T-cell (primary cell): Measurements from ENCODE around the gene EHBP1L1. TPM values are rescaled to one million over a fixed set of nuclear protein-coding genes. Genes with fewer than 3 reads are reported as not detected.

Experiments used
- ATAC-seq, 4 experiments: fragments of 200-7000 bp in 3 of 4; fragments of 150-1000 bp in 1 of 4; cut with Tn5 transposase; replicated peaks in 1 of 4; 1 replicate in 3 of 4; 2 replicates in 1 of 4; pipeline ENCODE4 v1.10.0; 2021; ENCODE audit warnings: moderate library complexity in 3 of 4, mild to moderate bottlenecking in 2 of 4, moderate number of reproducible peaks in 1 of 4
- CTCF ChIA-PET, 2 donors: fragments of 300-600 bp; sonication (Branson Sonifier 250); formaldehyde crosslinking; loops; one replicate each; lab custom pipeline; 2022; ENCODE audit warnings: antibody characterized with exemption in 2 of 2; lab: Charles Lee
- POLR2A ChIA-PET, 2 donors: fragments of 300-600 bp; sonication (Branson Sonifier 250); formaldehyde crosslinking; loops; one replicate each; lab custom pipeline; 2022; ENCODE audit warnings: antibody characterized with exemption in 2 of 2; lab: Charles Lee
- DNase-seq, 35 experiments: peaks; one replicate each; pipeline versions ENCODE4 v3.0.0 to v3.0.0-alpha.2; 2013 to 2023
- H3K27ac ChIP-seq: one replicate; pipeline ENCODE4 v1.5.1; 2013; ENCODE audit warnings: low read length
- H3K27me3 ChIP-seq, 2 experiments: replicated peaks in 1 of 2; 1 replicate in 1 of 2; 2 replicates in 1 of 2; pipeline versions ENCODE4 v1.6.1 to v1.7.0; 2013; ENCODE audit warnings: low read length in 1 of 2, mixed read lengths in 1 of 2; ENCODE audit not compliant: control insufficient read depth in 2 of 2, insufficient read depth in 2 of 2; ENCODE audit errors: extremely low read depth in 1 of 2
- H3K36me3 ChIP-seq, 2 donors: 1 replicate in 1 of 2; 2 replicates in 1 of 2; pipeline versions ENCODE4 v1.6.1 to v1.7.0; 2013; ENCODE audit warnings: low read length in 1 of 2; ENCODE audit not compliant: control insufficient read depth in 2 of 2, insufficient read depth in 1 of 2; ENCODE audit errors: extremely low read depth in 1 of 2
- H3K4me1 ChIP-seq, 2 experiments: 1 replicate in 1 of 2; 2 replicates in 1 of 2; pipeline versions ENCODE4 v1.6.1 to v1.7.0; 2013; ENCODE audit warnings: low read length in 2 of 2, mixed read lengths in 1 of 2; ENCODE audit not compliant: insufficient read depth in 2 of 2, control insufficient read depth in 1 of 2; ENCODE audit errors: extremely low read depth in 1 of 2
- H3K4me3 ChIP-seq, 2 donors: 1 replicate in 1 of 2; 2 replicates in 1 of 2; pipeline versions ENCODE4 v1.5.1 to v1.7.0; 2013; ENCODE audit warnings: mild to moderate bottlenecking in 2 of 2, low read length in 1 of 2, moderate library complexity in 1 of 2; ENCODE audit not compliant: control insufficient read depth in 1 of 2; ENCODE audit errors: extremely low read depth in 1 of 2
- H3K9me3 ChIP-seq: 2 replicates; pipeline ENCODE4 v1.7.0; 2013
- H3K27ac Mint-ChIP-seq, 2 donors: one replicate each; pipeline ENCODE4 v1.8.0; 2020 to 2021; ENCODE audit warnings: mild to moderate bottlenecking in 2 of 2, mixed read lengths in 2 of 2
- H3K27me3 Mint-ChIP-seq, 2 donors: one replicate each; pipeline ENCODE4 v1.8.0; 2021 to 2022; ENCODE audit warnings: mixed read lengths in 2 of 2
- H3K36me3 Mint-ChIP-seq: one replicate; pipeline ENCODE4 v1.8.0; 2021; ENCODE audit warnings: mixed read lengths
- H3K4me1 Mint-ChIP-seq, 3 donors: one replicate each; pipeline ENCODE4 v1.8.0; 2020 to 2022; ENCODE audit warnings: mixed read lengths in 3 of 3, mild to moderate bottlenecking in 1 of 3
- H3K4me3 Mint-ChIP-seq, 3 donors: one replicate each; pipeline ENCODE4 v1.8.0; 2020 to 2022; ENCODE audit warnings: mild to moderate bottlenecking in 3 of 3, mixed read lengths in 3 of 3, moderate library complexity in 3 of 3
- H3K9me3 Mint-ChIP-seq, 3 donors: one replicate each; pipeline ENCODE4 v1.8.0; 2020 to 2022; ENCODE audit warnings: mixed read lengths in 3 of 3
- WGBS: methylation state at CpG from one replicate; pipeline ENCODE4 v1.1.5; 2013; ENCODE audit warnings: missing lambda C conversion rate; ENCODE audit not compliant: insufficient coverage; 5-methylcytosine and 5-hydroxymethylcytosine counted together
- total RNA-seq, 35 experiments: library from RNA in 6 of 35; stranded (reverse) in 6 of 35; fragments of 120-200 nt in 1 of 35; gene quantifications; one replicate each; pipeline versions ENCODE4 v1.2.1 to v1.2.4 and lab custom pipeline; 2013 to 2026

EHBP1L1 gene
- total RNA-seq, 5 donors from 2014 or later (not counting 1 experiment from before 2014, with no cell fraction given) = 115 to 170 (median 150) TPM

DNA sequence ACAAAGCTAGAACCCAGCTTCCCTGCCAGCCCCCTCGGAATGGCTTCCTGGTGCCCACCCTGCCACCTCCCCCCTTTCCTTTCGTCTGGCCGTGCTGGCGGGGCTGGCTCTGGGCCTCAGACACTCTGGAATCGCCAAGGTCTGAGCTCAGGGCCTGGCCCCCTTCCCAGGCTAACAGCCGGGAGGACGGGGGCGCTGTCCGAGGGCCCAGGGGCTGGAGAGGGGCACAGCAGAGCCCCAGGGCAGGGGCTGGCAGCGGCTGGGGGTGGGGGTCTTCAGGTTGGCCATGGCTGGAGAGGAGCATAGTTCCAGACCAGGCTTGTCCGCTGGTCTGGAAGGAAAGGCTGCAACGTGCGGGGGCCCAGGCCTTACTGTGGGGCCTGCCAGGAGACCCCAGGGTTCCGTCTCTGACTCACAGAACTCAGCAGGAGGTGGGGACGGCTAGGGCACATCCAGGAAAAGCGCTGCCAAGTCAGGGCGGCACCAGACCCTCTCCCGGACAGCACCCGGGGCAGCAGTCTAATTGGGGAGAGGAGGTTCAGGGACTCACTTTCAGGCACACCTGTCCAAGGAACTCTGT is 16.8 kb upstream of the EHBP1L1 start:
- CTCF ChIA-PET = interaction anchor here (0.5 to 1.0 kb wide), 2 partner anchors 11 to 28 kb away, joined by 3 to 7 read pairs; partner anchors contain the start of gene ZNRD2 (in 1 of the 2)
- Mint-ChIP-seq H3K4me1 (peaks cover 60 to 67% (median 65%) of the 10 kb centered on the region in 3 donors), H3K9me3 (no peaks in the 10 kb centered on the region), H3K36me3 (no peaks in the 10 kb centered on the region), H3K27me3 (no peaks in the 10 kb centered on the region), H3K27ac (peak overlapping the region; percentile 83 to 86), H3K4me3 (peak overlapping the region; percentile 62 to 91 (median 64))
- no peak for DNase-seq
- Histone ChIP-seq H3K9me3 (no peaks in the 10 kb centered on the region), H3K4me3 (peak overlapping the region; percentile 55 to 58), H3K4me1 (peaks cover 19 to 72% of the 10 kb centered on the region in 2 experiments), H3K36me3 (no peaks in the 10 kb centered on the region), H3K27me3 (no peaks in the 10 kb centered on the region), H3K27ac (peak overlapping the region; percentile 89)
- WGBS = 85% methylated on average over 7 of the region's 19 CpGs
- POLR2A ChIA-PET = no interaction called here
- ATAC-seq = no peak

- H3K4me1 ChIP-seq = peaks cover 14 to 71% of the 10 kb centered on the region in 2 experiments
- Mint-ChIP-seq H3K27me3 (no peaks in the 10 kb centered on the region), H3K4me3 (peak overlapping the region; percentile 56 to 91 (median 64)), H3K36me3 (no peaks in the 10 kb centered on the region), H3K9me3 (no peaks in the 10 kb centered on the region), H3K4me1 (peaks cover 56 to 63% (median 61%) of the 10 kb centered on the region in 3 donors), H3K27ac (peak overlapping the region; percentile 76 to 86)
- DNase-seq = no peak
- H3K36me3 ChIP-seq = no peaks in the 10 kb centered on the region
- POLR2A ChIA-PET = no interaction called here
- 83% methylated on average over 2 of the region's 5 CpGs for WGBS
- no peak for ATAC-seq
- H3K27me3 ChIP-seq = no peaks in the 10 kb centered on the region
- CTCF ChIA-PET = interaction anchor here (0.5 to 1.0 kb wide), 2 partner anchors 11 to 27 kb away, joined by 3 to 7 read pairs; partner anchors contain the start of gene ZNRD2 (in 1 of the 2)
- peak overlapping the region; percentile 89 for H3K27ac ChIP-seq
- no peaks in the 10 kb centered on the region for H3K9me3 ChIP-seq
- no peak overlapping the region for H3K4me3 ChIP-seq
Measured at GRCh38 chr11:65559535-65559934, 16.3 kb upstream of the EHBP1L1 start.

GRCh38 chr11:65559951-65560537 is 15.8 kb upstream of the EHBP1L1 start:
- no peak overlapping the region for H3K27ac ChIP-seq

GRCh38 chr11:65560555-65561418 is 15.1 kb upstream of the EHBP1L1 start:
- no peaks in the 10 kb centered on the region for H3K27me3 ChIP-seq
- H3K4me3 ChIP-seq = no peak overlapping the region
- 68% methylated on average over 12 of the region's 15 CpGs for WGBS
- peaks cover 18 to 71% of the 10 kb centered on the region in 2 experiments for H3K4me1 ChIP-seq
- H3K4me3 Mint-ChIP-seq = peak overlapping the region in 2 of 3 donors; percentile 8 to 39
- H3K4me1 Mint-ChIP-seq = peaks cover 56 to 61% (median 59%) of the 10 kb centered on the region in 3 donors
- ChIA-PET POLR2A (interaction anchor here in 1 of 2 donors (0.6 kb wide), 1 partner anchor 12 kb away, joined by 3 read pairs; the partner anchor contains the start of gene FAM89B), CTCF (no interaction called here)
- no peaks in the 10 kb centered on the region for H3K36me3 Mint-ChIP-seq
- no peak for ATAC-seq
- H3K9me3 ChIP-seq = no peaks in the 10 kb centered on the region
- H3K9me3 Mint-ChIP-seq = no peaks in the 10 kb centered on the region
- peak overlapping the region; percentile 81 to 86 for H3K27ac Mint-ChIP-seq
- no peak for DNase-seq
- no peaks in the 10 kb centered on the region for H3K27me3 Mint-ChIP-seq
- H3K36me3 ChIP-seq = no peaks in the 10 kb centered on the region
- no peak overlapping the region for H3K27ac ChIP-seq

More at GRCh38 chr11:65559951-65560537, 15.8 kb upstream of the EHBP1L1 start:
- H3K27me3 ChIP-seq = no peaks in the 10 kb centered on the region
- Mint-ChIP-seq H3K36me3 (no peaks in the 10 kb centered on the region), H3K4me1 (peaks cover 56 to 61% (median 59%) of the 10 kb centered on the region in 3 donors), H3K27me3 (no peaks in the 10 kb centered on the region), H3K27ac (peak overlapping the region; percentile 81 to 86), H3K9me3 (no peaks in the 10 kb centered on the region), H3K4me3 (peak overlapping the region in 2 of 3 donors; percentile 39 to 91)
- no peak for DNase-seq
- ChIA-PET POLR2A (no interaction called here), CTCF (interaction anchor here in 1 of 2 donors (1.0 kb wide), 1 partner anchor 10 kb away, joined by 3 read pairs; the partner anchor contains the start of gene ZNRD2)
- no peaks in the 10 kb centered on the region for H3K36me3 ChIP-seq
- peaks cover 15 to 71% of the 10 kb centered on the region in 2 experiments for H3K4me1 ChIP-seq
- H3K4me3 ChIP-seq = no peak overlapping the region
- no peak for ATAC-seq
- no peaks in the 10 kb centered on the region for H3K9me3 ChIP-seq
- 81% methylated on average over 5 of the region's 5 CpGs for WGBS

DNA sequence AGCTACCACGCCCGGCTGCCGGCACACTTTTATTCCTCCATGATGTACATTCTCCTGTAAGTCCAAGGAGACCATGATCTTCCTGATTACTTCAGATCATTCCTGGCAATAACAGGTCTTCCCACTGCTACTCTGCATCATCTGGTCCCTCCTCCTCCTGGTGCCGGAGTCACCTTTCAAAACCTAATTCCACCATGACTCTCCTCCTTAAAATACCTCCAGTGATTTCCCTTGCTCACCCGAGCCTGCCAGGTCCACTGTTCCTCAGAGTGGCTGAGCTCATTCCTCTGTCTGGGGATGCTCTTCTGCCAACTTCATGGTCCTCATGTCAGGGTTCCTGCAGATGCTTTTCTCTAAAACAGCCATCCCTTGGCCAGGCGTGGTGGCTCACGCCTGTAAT is 13.8 kb upstream of the EHBP1L1 start:
- DNase-seq = no peak
- no peaks in the 10 kb centered on the region for H3K9me3 ChIP-seq
- no peaks in the 10 kb centered on the region for H3K27me3 Mint-ChIP-seq
- H3K27ac Mint-ChIP-seq = peak overlapping the region; percentile 36 to 76
- no peak overlapping the region for H3K4me3 ChIP-seq
- POLR2A ChIA-PET = interaction anchor here in 1 of 2 donors (0.7 kb wide), 1 partner anchor 364 kb away, joined by 6 read pairs; no protein-coding TSS in a partner anchor
- peaks cover 0 to 4% of the 10 kb centered on the region in 2 donors for H3K36me3 ChIP-seq
- H3K4me1 ChIP-seq = peaks cover 23 to 71% of the 10 kb centered on the region in 2 experiments
- no peaks in the 10 kb centered on the region for H3K36me3 Mint-ChIP-seq
- peaks cover 56 to 62% (median 59%) of the 10 kb centered on the region in 3 donors for H3K4me1 Mint-ChIP-seq
- H3K27me3 ChIP-seq = no peaks in the 10 kb centered on the region
- no peak overlapping the region for H3K27ac ChIP-seq
- CTCF ChIA-PET = interaction anchor here (0.6 to 0.7 kb wide), 2 partner anchors 18 to 20 kb away, joined by 4 to 6 read pairs; no protein-coding TSS in a partner anchor
- ATAC-seq = no peak
- no peaks in the 10 kb centered on the region for H3K9me3 Mint-ChIP-seq
- H3K4me3 Mint-ChIP-seq = peak overlapping the region in 1 of 3 donors; percentile 20
- WGBS = 85% methylated on average over 5 of the region's 7 CpGs
